Heart right ventricle (tissue), 16 donors: Measurements from ENCODE around the gene SYNE3. TPM values are rescaled to one million over a fixed set of nuclear protein-coding genes. Genes with fewer than 3 reads are reported as not detected.
"Not testable (repeated sequence)": the region's sequence is repeated elsewhere in the genome, so short reads cannot be mapped to it uniquely, and the experiment has no call there.

Source experiments
- ATAC-seq, 8 donors: fragments of 200-7000 bp; cut with Tn5 transposase; one replicate each; pipeline ENCODE4 v1.9.1; 2020; ENCODE audit warnings: mild to moderate bottlenecking in 8 of 8, moderate library complexity in 8 of 8, moderate number of reproducible peaks in 1 of 8
- DNase-seq, 2 donors: peaks; one replicate each; pipeline ENCODE4 v3.0.0-alpha.2; 2020
- H3K27ac ChIP-seq, 10 donors: fragments of 200-600 bp; sonication (generic) in 2 of 10; one replicate each; pipeline versions ENCODE4 v1.5.0 to v1.8.0; 2020 to 2022; ENCODE audit warnings: mild to moderate bottlenecking in 3 of 10
- H3K27me3 ChIP-seq, 7 donors: fragments of 200-600 bp; one replicate each; pipeline ENCODE4 v1.8.0; 2021 to 2022; ENCODE audit warnings: mild to moderate bottlenecking in 2 of 7
- H3K36me3 ChIP-seq, 9 donors: fragments of 200-600 bp; sonication (generic) in 1 of 9; one replicate each; pipeline versions ENCODE4 v1.5.0 to v1.8.0; 2020 to 2022; ENCODE audit warnings: mild to moderate bottlenecking in 2 of 9
- H3K4me1 ChIP-seq, 9 donors: fragments of 200-600 bp; sonication (generic) in 1 of 9; one replicate each; pipeline versions ENCODE4 v1.5.0 to v1.8.0; 2020 to 2022; ENCODE audit warnings: mild to moderate bottlenecking in 4 of 9
- H3K4me3 ChIP-seq, 10 donors: fragments of 200-600 bp; sonication (generic) in 2 of 10; one replicate each; pipeline versions ENCODE4 v1.5.0 to v1.8.0; 2020 to 2022; ENCODE audit warnings: mild to moderate bottlenecking in 7 of 10, moderate library complexity in 2 of 10
- H3K9me3 ChIP-seq, 11 donors: fragments of 200-600 bp in 10 of 11; sonication (generic) in 2 of 11; one replicate each; pipeline versions ENCODE4 v1.5.0 to v1.8.0; 2013 to 2022; ENCODE audit warnings: mild to moderate bottlenecking in 2 of 11, control low read depth in 1 of 11, moderate library complexity in 1 of 11
- CTCF ChIP-seq, 9 donors: fragments of 200-600 bp; sonication (generic) in 2 of 9; IDR thresholded peaks; one replicate each; pipeline versions ENCODE4 v1.5.0 to v1.8.0; 2021 to 2022; ENCODE audit warnings: antibody characterized with exemption in 9 of 9, mild to moderate bottlenecking in 5 of 9, moderate library complexity in 1 of 9
- WGBS, 2 donors: extraction: QIAGEN DNeasy Blood & Tissue Kit; methylation state at CpG; one replicate each; pipeline ENCODE4 v1.1.7; 2013; ENCODE audit warnings: inconsistent platforms in 1 of 2; 5-methylcytosine and 5-hydroxymethylcytosine counted together
- intact Hi-C, 10 donors: fragments of 100-400 bp; cut with DNase I; formaldehyde crosslinking; loops; one replicate each; pipeline versions ENCODE4 v1.11.1 to v1.14.2; 2022
- polyA plus RNA-seq, 2 donors: library from polyadenylated mRNA; stranded (reverse); fragments of 200-250 nt; gene quantifications; one replicate each; pipeline ENCODE4 v1.2.3, GENCODE V29; 2013
- total RNA-seq, 10 donors: library from RNA; stranded (reverse); fragmentation: NEBNext Ultra II Directional in 3 of 10; extraction: Animal tissue kit (Norgen Biotek cat#: 25700) in 3 of 10; gene quantifications; one replicate each; pipeline versions ENCODE4 v1.2.1 to v1.2.4, GENCODE V29; 2021 to 2023
- donor health status: Arrhythmogenic right ventricular cardiomyopathy.
- donor health status: ischemic (EF 13 %, LVEDD 7.1; RV severe dilation, severe dysfunction).
- donor health status: healthy with polysubstance abuse.
- donor health status: DM: no; HTN: yes; CAD: no.
- donor health status: DM: no; HTN: no; CAD: no.
- donor health status: ischemic (EF 25% LVEDD 6.9; RV normal size, moderate dysfunction).
- donor health status: ischemic (EF 25% LVEDD 5.7; RV mildly dilated, moderate dysfunction).
- donor health status: healthy.
- donor health status: DM: yes; HTN: yes; CAD: no.
- donor health status: Ischemic cardiomyopathy.
- donor health status: ischemic (EF 35%, LVEDD 5.7; RV mildly dilated, moderate dysfunction).
- donor health status: nonischemic (EF 11% LVEDD 7.7; RV severe dilation, severe dysfunction).
- donor health status: DM: yes; HTN: yes; CAD: no.
- donor health status: PGD.
- donor health status: ischemic (EF 29% LVEDD 5.4; RV normal size, mild dysfunction).
- donor health status: nonischemic (EF 23%, LVEDD 6.1; RV moderate dilation, normal function).

SYNE3 gene
- total and polyA plus RNA-seq, 12 donors, result 1.5 to 15.4 (median 8.8) TPM

GRCh38 chr14:95513291-95513690, 3.2 kb downstream of the SYNE3 start:
- Histone ChIP-seq H3K4me1 (peaks cover 24 to 82% (median 50%) of the 10 kb centered on the region in 9 donors), H3K9me3 (no peaks in the 10 kb centered on the region), H3K4me3 (no peak overlapping the region), H3K27ac (peak overlapping the region in 1 of 10 donors; percentile 22), H3K36me3 (peaks cover 0 to 6% (median 0%) of the 10 kb centered on the region in 9 donors), H3K27me3 (no peaks in the 10 kb centered on the region)
- no peak for TF ChIP-seq CTCF (IDR thresholded peaks at IDR 0.05)
- WGBS, 2 donors, result 70 to 75% methylated on average over 6 of the region's 6 CpGs
- intact Hi-C loops, result no loop called here
- DNase-seq (no peak), ATAC-seq (no peak)

GRCh38 chr14:95511687-95512086, 4.8 kb downstream of the SYNE3 start:
- Histone ChIP-seq H3K27ac (no peak overlapping the region), H3K4me1 (peaks cover 22 to 82% (median 51%) of the 10 kb centered on the region in 9 donors), H3K36me3 (peaks cover 0 to 9% (median 0%) of the 10 kb centered on the region in 9 donors), H3K9me3 (no peaks in the 10 kb centered on the region), H3K27me3 (no peaks in the 10 kb centered on the region), H3K4me3 (no peak overlapping the region)
- intact Hi-C loops, result no loop called here
- DNase-seq, result no peak
- ATAC-seq, result no peak
- TF ChIP-seq CTCF (IDR thresholded peaks at IDR 0.05), result no peak
- 76 to 83% methylated on average over 5 of the region's 5 CpGs for WGBS, 2 donors

- TF ChIP-seq CTCF (IDR thresholded peaks at IDR 0.05), result no peak
- ATAC-seq, result no peak
- no peak overlapping the region for H3K4me3 ChIP-seq
- H3K9me3 ChIP-seq, result no peaks in the 10 kb centered on the region
- WGBS, 2 donors, result 77 to 90% methylated on average over 5 of the region's 5 CpGs
- peaks cover 20 to 87% (median 51%) of the 10 kb centered on the region in 9 donors for H3K4me1 ChIP-seq
- no peaks in the 10 kb centered on the region for H3K27me3 ChIP-seq
- intact Hi-C loops, result no loop called here
- H3K36me3 ChIP-seq, result peaks cover 0 to 15% (median 0%) of the 10 kb centered on the region in 9 donors
- no peak overlapping the region for H3K27ac ChIP-seq
- no peak for DNase-seq
Observed at GRCh38 chr14:95510804-95511203, 5.6 kb downstream of the SYNE3 start.

- H3K4me1 ChIP-seq, result peaks cover 16 to 83% (median 47%) of the 10 kb centered on the region in 9 donors
- DNase-seq, ATAC-seq, H3K27me3 ChIP-seq, H3K4me3 ChIP-seq, H3K27ac ChIP-seq, H3K9me3 ChIP-seq, intact Hi-C loops: not testable (repeated sequence)
- H3K36me3 ChIP-seq, result peaks cover 0 to 15% (median 0%) of the 10 kb centered on the region in 9 donors
- 82 to 86% methylated on average over 9 of the region's 9 CpGs for WGBS, 2 donors
Observed at GRCh38 chr14:95510344-95510743, 6.1 kb downstream of the SYNE3 start.

GRCh38 chr14:95509495-95509894, 7.0 kb downstream of the SYNE3 start:
- H3K27ac ChIP-seq, result no peak overlapping the region
- peaks cover 0 to 15% (median 0%) of the 10 kb centered on the region in 9 donors for H3K36me3 ChIP-seq
- DNase-seq (no peak), ATAC-seq (no peak)
- intact Hi-C loops, result no loop called here
- TF ChIP-seq CTCF (IDR thresholded peaks at IDR 0.05), result no peak
- no peaks in the 10 kb centered on the region for H3K9me3 ChIP-seq
- H3K4me1 ChIP-seq, result peaks cover 19 to 83% (median 46%) of the 10 kb centered on the region in 9 donors
- WGBS, 2 donors, result 84 to 91% methylated on average over 6 of the region's 6 CpGs
- H3K4me3 ChIP-seq, result no peak overlapping the region
- no peaks in the 10 kb centered on the region for H3K27me3 ChIP-seq
